Tibial nerve (tissue), 4 donors: ENCODE measurements around the gene SLC35F6.

Source experiments
- EP300 ChIP-seq, 2 donors: sonication (generic); formaldehyde crosslinking; IDR thresholded peaks; one replicate each; pipeline ENCODE4 v1.6.1; 2017; ENCODE audit warnings: antibody characterized with exemption in 2 of 2, mild to moderate bottlenecking in 1 of 2
- TF ChIP-seq, protein P1 (sequence below), 5 experiments: fragments of 200-600 bp in 3 of 5; fragments of 450-650 bp in 2 of 5; sonication (generic) in 3 of 5; IDR thresholded peaks; one replicate each; pipeline ENCODE4 v1.5.1; 2016 to 2019; ENCODE audit warnings: antibody characterized with exemption in 5 of 5, mild to moderate bottlenecking in 3 of 5, moderate library complexity in 2 of 5

DNA sequence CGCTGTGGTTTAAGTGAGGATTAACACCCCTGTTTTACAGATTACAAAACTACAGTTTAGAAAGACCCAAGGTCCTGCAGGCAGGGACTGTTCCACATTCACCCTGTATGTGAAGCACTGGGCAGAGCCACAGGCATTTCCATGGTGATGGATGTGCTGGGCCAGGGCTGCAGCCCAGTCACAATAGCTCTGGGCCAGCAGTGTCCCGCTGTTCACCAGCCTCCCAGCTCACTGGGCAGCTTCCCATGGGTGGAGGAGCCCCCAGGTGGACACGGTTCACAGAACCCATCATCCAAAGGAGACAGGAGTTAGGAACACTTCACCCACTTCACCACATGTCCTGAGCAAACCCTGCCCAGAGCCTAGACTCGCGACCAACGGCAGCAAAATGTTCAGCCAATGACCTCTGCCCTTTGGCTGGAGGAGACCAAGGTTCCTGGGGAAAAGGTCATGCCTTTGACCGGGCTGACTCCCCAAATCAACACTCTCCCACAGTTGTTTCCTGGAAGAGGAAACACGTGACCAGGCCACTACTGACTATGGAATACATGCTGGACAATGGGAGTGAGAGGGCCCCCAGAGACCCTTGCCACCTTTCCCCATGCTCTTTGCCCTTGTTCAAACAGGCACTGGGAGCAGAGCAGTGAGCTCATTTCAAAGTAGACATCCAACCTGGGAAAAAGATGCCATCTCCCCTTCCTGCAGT is 28.0 kb upstream of the SLC35F6 start:
- TF ChIP-seq, protein P1, sequence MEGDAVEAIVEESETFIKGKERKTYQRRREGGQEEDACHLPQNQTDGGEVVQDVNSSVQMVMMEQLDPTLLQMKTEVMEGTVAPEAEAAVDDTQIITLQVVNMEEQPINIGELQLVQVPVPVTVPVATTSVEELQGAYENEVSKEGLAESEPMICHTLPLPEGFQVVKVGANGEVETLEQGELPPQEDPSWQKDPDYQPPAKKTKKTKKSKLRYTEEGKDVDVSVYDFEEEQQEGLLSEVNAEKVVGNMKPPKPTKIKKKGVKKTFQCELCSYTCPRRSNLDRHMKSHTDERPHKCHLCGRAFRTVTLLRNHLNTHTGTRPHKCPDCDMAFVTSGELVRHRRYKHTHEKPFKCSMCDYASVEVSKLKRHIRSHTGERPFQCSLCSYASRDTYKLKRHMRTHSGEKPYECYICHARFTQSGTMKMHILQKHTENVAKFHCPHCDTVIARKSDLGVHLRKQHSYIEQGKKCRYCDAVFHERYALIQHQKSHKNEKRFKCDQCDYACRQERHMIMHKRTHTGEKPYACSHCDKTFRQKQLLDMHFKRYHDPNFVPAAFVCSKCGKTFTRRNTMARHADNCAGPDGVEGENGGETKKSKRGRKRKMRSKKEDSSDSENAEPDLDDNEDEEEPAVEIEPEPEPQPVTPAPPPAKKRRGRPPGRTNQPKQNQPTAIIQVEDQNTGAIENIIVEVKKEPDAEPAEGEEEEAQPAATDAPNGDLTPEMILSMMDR (IDR thresholded peaks at IDR 0.05), result no peak
- TF ChIP-seq EP300 (IDR thresholded peaks at IDR 0.05), result no peak
